Endodermal cell (in vitro differentiated cells): ENCODE measurements around the gene BCAR1. TPM values are rescaled to one million over a fixed set of nuclear protein-coding genes. Genes with fewer than 3 reads are reported as not detected.
"Not testable (repeated sequence)": the region's sequence is repeated elsewhere in the genome, so short reads cannot be mapped to it uniquely, and the experiment has no call there.

Experiments used
- DNase-seq: peaks from one replicate; pipeline ENCODE4 v3.0.0-alpha.2; 2017
- H3K27ac ChIP-seq: 2 replicates; pipeline ENCODE4 v1.5.1; 2013; ENCODE audit warnings: mild to moderate bottlenecking, low read depth, low read length, moderate library complexity
- H3K27me3 ChIP-seq: 2 replicates; pipeline ENCODE4 v1.6.1; 2013; ENCODE audit warnings: mild to moderate bottlenecking, low read length, moderate library complexity; ENCODE audit not compliant: insufficient read depth, control insufficient read depth, poor library complexity, severe bottlenecking
- H3K36me3 ChIP-seq: 2 replicates; pipeline ENCODE4 v1.7.0; 2013; ENCODE audit warnings: mild to moderate bottlenecking, low read length, moderate library complexity; ENCODE audit not compliant: control insufficient read depth, insufficient read depth
- H3K4me1 ChIP-seq: one replicate; pipeline ENCODE4 v1.7.0; 2013; ENCODE audit warnings: low read length; ENCODE audit not compliant: control insufficient read depth, insufficient read depth
- H3K4me3 ChIP-seq: 2 replicates; pipeline ENCODE4 v1.5.1; 2013; ENCODE audit warnings: mild to moderate bottlenecking, low read length, moderate library complexity
- H3K9ac ChIP-seq: 2 replicates; pipeline ENCODE4 v1.6.1; 2013; ENCODE audit warnings: mild to moderate bottlenecking, low read length, moderate library complexity; ENCODE audit not compliant: poor library complexity, severe bottlenecking; ENCODE audit errors: extremely low read depth
- H3K9me3 ChIP-seq: 2 replicates; pipeline ENCODE4 v1.6.1; 2013; ENCODE audit warnings: mild to moderate bottlenecking, low read length, moderate library complexity; ENCODE audit not compliant: control insufficient read depth
- H3K27ac Mint-ChIP-seq: 2 replicates; pipeline ENCODE4 v1.8.0; 2020; ENCODE audit warnings: mixed read lengths
- H3K27me3 Mint-ChIP-seq: 2 replicates; pipeline ENCODE4 v1.8.0; 2021; ENCODE audit warnings: mild to moderate bottlenecking, mixed read lengths; ENCODE audit not compliant: insufficient read depth
- H3K36me3 Mint-ChIP-seq: 2 replicates; pipeline ENCODE4 v1.8.0; 2020; ENCODE audit warnings: low read depth, mixed read lengths
- H3K4me1 Mint-ChIP-seq: 2 replicates; pipeline ENCODE4 v1.8.0; 2020; ENCODE audit warnings: mixed read lengths
- H3K4me3 Mint-ChIP-seq: 2 replicates; pipeline ENCODE4 v1.8.0; 2020; ENCODE audit warnings: mild to moderate bottlenecking, moderate library complexity, mixed read lengths
- H3K9me3 Mint-ChIP-seq: 2 replicates; pipeline ENCODE4 v1.8.0; 2020; ENCODE audit warnings: mild to moderate bottlenecking, mixed read lengths
- CTCF ChIP-seq: fragments of 200-600 bp; sonication (generic); conservative IDR thresholded peaks from 2 replicates; pipeline ENCODE4 v1.5.0; 2021; ENCODE audit warnings: antibody characterized with exemption, mild to moderate bottlenecking
- WGBS, 2 experiments: methylation state at CpG; one replicate each; pipeline versions ENCODE4 v1.1.5 to v1.1.7; 2013; ENCODE audit warnings: missing lambda C conversion rate in 2 of 2, mixed read lengths in 1 of 2; ENCODE audit not compliant: insufficient coverage in 1 of 2, insufficient read length in 1 of 2; 5-methylcytosine and 5-hydroxymethylcytosine counted together
- total RNA-seq, 2 donors: library from RNA; stranded (reverse); fragmentation: NEBNext Ultra II Directional in 1 of 2; extraction: Animal tissue kit (Norgen Biotek cat#: 25700) in 1 of 2; gene quantifications; 2 replicates in 1 of 2; 3 replicates in 1 of 2; pipeline ENCODE4 v1.2.1, GENCODE V29; 2021

Gene BCAR1
- total RNA-seq, 2 donors from 2014 or later: 56.2 to 74.3 TPM

DNA sequence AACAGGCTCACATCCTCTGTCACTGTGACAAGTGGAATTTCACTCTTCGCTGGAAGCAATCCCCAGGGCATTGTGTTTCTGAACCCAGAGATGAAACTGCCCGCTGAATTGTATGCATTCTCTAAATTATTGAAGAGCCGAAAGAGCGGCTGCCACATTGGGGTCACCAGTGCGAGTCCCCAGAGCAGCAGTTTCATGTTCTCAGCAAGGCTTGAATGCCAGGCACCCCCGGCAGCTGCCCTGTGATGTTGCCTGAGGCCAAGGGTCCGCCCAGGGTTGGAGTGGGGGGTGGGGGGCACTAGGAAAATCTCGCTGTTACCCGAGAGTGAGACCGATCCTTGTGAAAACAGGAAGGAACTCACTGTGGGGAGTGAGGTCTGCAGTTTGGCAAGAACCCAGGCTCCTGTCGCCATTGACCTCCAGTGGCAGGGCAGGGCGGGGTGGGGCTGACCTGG is 20.7 kb upstream of the BCAR1 start:
- Histone ChIP-seq H3K9ac (no peak overlapping the region), H3K4me3 (no peak overlapping the region), H3K27me3 (no peaks in the 10 kb centered on the region), H3K9me3 (no peaks in the 10 kb centered on the region), H3K36me3 (no peaks in the 10 kb centered on the region), H3K27ac (peak overlapping the region; percentile 47), H3K4me1 (no peaks in the 10 kb centered on the region)
- DNase-seq: no peak
- Mint-ChIP-seq H3K27ac (no peak overlapping the region), H3K9me3 (no peaks in the 10 kb centered on the region), H3K4me3 (no peak overlapping the region), H3K36me3 (no peaks in the 10 kb centered on the region), H3K27me3 (no peaks in the 10 kb centered on the region), H3K4me1 (no peaks in the 10 kb centered on the region)
- WGBS, 2 experiments: 70 to 80% methylated on average over 10 to 12 of the region's 12 CpGs
- no peak for TF ChIP-seq CTCF

GRCh38 chr16:75271441-75272096 is 20.1 kb upstream of the BCAR1 start:
- no peaks in the 10 kb centered on the region for H3K36me3 ChIP-seq
- TF ChIP-seq CTCF: no peak
- no peaks in the 10 kb centered on the region for H3K36me3 Mint-ChIP-seq
- H3K4me3 ChIP-seq: no peak overlapping the region
- 86 to 94% methylated on average over 4 to 6 of the region's 6 CpGs for WGBS, 2 experiments
- H3K9ac ChIP-seq: no peak overlapping the region
- peak overlapping the region; percentile 47 for H3K27ac ChIP-seq
- DNase-seq: no peak
- no peaks in the 10 kb centered on the region for H3K27me3 Mint-ChIP-seq
- H3K27ac Mint-ChIP-seq: no peak overlapping the region
- no peaks in the 10 kb centered on the region for H3K9me3 Mint-ChIP-seq
- H3K9me3 ChIP-seq: no peaks in the 10 kb centered on the region
- H3K4me1 ChIP-seq: no peaks in the 10 kb centered on the region
- peaks cover under 1% of the 10 kb centered on the region for H3K4me1 Mint-ChIP-seq
- no peaks in the 10 kb centered on the region for H3K27me3 ChIP-seq
- no peak overlapping the region for H3K4me3 Mint-ChIP-seq

DNA sequence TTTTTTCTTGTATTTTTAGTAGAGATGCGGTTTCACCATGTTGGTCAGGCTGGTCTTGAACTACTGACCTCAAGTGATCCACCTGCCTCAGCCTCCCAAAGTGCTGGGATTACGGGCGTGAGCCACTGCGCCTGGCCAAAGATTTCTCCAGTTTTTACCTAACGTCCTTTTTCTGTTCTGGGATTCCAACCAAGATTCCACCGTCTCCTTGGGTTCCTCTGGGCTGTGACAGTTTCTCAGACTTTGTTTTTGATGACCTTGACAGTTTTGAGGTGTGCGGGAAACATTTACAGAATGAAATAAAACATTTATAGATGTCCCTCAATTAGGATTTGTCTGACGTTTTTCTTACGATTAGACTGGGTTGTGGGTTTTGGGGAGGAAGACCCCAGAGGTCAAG is 17.9 kb upstream of the BCAR1 start:
- DNase-seq, H3K27me3 Mint-ChIP-seq, H3K4me3 ChIP-seq, H3K27ac ChIP-seq, H3K27ac Mint-ChIP-seq, H3K9ac ChIP-seq, H3K36me3 Mint-ChIP-seq, H3K4me1 ChIP-seq, H3K9me3 ChIP-seq, H3K9me3 Mint-ChIP-seq, H3K4me3 Mint-ChIP-seq, H3K27me3 ChIP-seq, H3K4me1 Mint-ChIP-seq, H3K36me3 ChIP-seq: not testable (repeated sequence)
- 92 to 95% methylated on average over 8 to 9 of the region's 9 CpGs for WGBS, 2 experiments
